COR-L47 (cell line): ENCODE data around the gene TM7SF2.
"Not testable (repeated sequence)": the region's sequence is repeated elsewhere in the genome, so short reads cannot be mapped to it uniquely, and the experiment has no call there.

Experiments
- DNase-seq: peaks from one replicate; lab custom pipeline; 2025; lab: John Stamatoyannopoulos, UW

TM7SF2 gene

GRCh38 chr11:65130631-65131416 is 19.2 kb downstream of the TM7SF2 start:
- no peak for DNase-seq

GRCh38 chr11:65131417-65131776 is 19.7 kb downstream of the TM7SF2 start:
- no peak for DNase-seq

GRCh38 chr11:65131895-65132237 is 20.2 kb downstream of the TM7SF2 start:
- no peak for DNase-seq

GRCh38 chr11:65132238-65132987 is 20.7 kb downstream of the TM7SF2 start:
- no peak for DNase-seq

GRCh38 chr11:65132988-65133700 is 21.5 kb downstream of the TM7SF2 start:
- no peak for DNase-seq

- DNase-seq, result no peak
These were observed 22.1 kb downstream of the TM7SF2 start for GRCh38 chr11:65133724-65134123.

- peak; percentile 84 for DNase-seq
These were observed 22.7 kb downstream of the TM7SF2 start, which contains the start of gene SYVN1 for GRCh38 chr11:65134240-65134951. SYVN1 (minus strand) TSS chr11:65134519; CDS start chr11:65133601, 918 bp downstream.

- DNase-seq, result peak; percentile 97
These were observed 23.4 kb downstream of the TM7SF2 start for GRCh38 chr11:65134952-65135632.

- no peak for DNase-seq
These were observed 24.0 kb downstream of the TM7SF2 start for GRCh38 chr11:65135633-65136145.

GRCh38 chr11:65136515-65137096 is 24.9 kb downstream of the TM7SF2 start:
- no peak for DNase-seq

GRCh38 chr11:65141896-65142494 is 30.3 kb downstream of the TM7SF2 start:
- DNase-seq, result no peak

- DNase-seq, result no peak
These were observed 35.8 kb downstream of the TM7SF2 start for GRCh38 chr11:65147352-65148075.

GRCh38 chr11:65148657-65149056 is 37.0 kb downstream of the TM7SF2 start:
- DNase-seq, result no peak

- not testable (repeated sequence) for DNase-seq
These were observed 38.4 kb downstream of the TM7SF2 start for GRCh38 chr11:65150131-65150508.

- peak; percentile 62 for DNase-seq
These were observed 39.0 kb downstream of the TM7SF2 start for GRCh38 chr11:65150509-65151299.

GRCh38 chr11:65151331-65151899 is 39.7 kb downstream of the TM7SF2 start:
- no peak for DNase-seq

GRCh38 chr11:65152122-65152521 is 40.5 kb downstream of the TM7SF2 start:
- no peak for DNase-seq

GRCh38 chr11:65156256-65156655 is 44.6 kb downstream of the TM7SF2 start:
- DNase-seq, result no peak

GRCh38 chr11:65156926-65157325 is 45.3 kb downstream of the TM7SF2 start:
- no peak for DNase-seq
